CD4-positive, CD25-positive, alpha-beta regulatory T cell (primary cell): ENCODE results near the gene TSPOAP1. TPM values are rescaled to one million over a fixed set of nuclear protein-coding genes. Genes with fewer than 3 reads are reported as not detected.

Source experiments
- ATAC-seq, 2 donors: fragments of 150-1000 bp; cut with Tn5 transposase; one replicate each; pipeline ENCODE4 v1.10.0; 2021; ENCODE audit warnings: low read depth in 2 of 2, moderate number of reproducible peaks in 2 of 2, moderate library complexity in 1 of 2
- DNase-seq, 3 donors: peaks; one replicate each; pipeline versions ENCODE4 v3.0.0 to v3.0.0-alpha.2; 2012 to 2022; ENCODE audit warnings: mixed read lengths in 1 of 3
- H3K27ac ChIP-seq: one replicate; pipeline ENCODE4 v1.7.0; 2013; ENCODE audit warnings: mild to moderate bottlenecking, low read length; ENCODE audit not compliant: insufficient read depth, poor library complexity, severe bottlenecking
- H3K27me3 ChIP-seq: one replicate; pipeline ENCODE4 v1.7.0; 2013; ENCODE audit warnings: low read length; ENCODE audit not compliant: control insufficient read depth, insufficient read depth
- H3K36me3 ChIP-seq: one replicate; pipeline ENCODE4 v1.7.0; 2013; ENCODE audit warnings: mild to moderate bottlenecking, low read length, moderate library complexity; ENCODE audit not compliant: control insufficient read depth, insufficient read depth
- H3K4me1 ChIP-seq: 2 replicates; pipeline ENCODE4 v1.7.0; 2013; ENCODE audit warnings: mild to moderate bottlenecking, low read length; ENCODE audit not compliant: insufficient read depth, control insufficient read depth, poor library complexity, severe bottlenecking
- H3K4me3 ChIP-seq: one replicate; pipeline ENCODE4 v1.7.0; 2013; ENCODE audit warnings: low read depth, mild to moderate bottlenecking, low read length, moderate library complexity
- H3K9me3 ChIP-seq, 2 experiments: 1 replicate in 1 of 2; 2 replicates in 1 of 2; pipeline ENCODE4 v1.7.0; 2013; ENCODE audit warnings: low read length in 2 of 2, mild to moderate bottlenecking in 1 of 2, moderate library complexity in 1 of 2; ENCODE audit not compliant: control insufficient read depth in 2 of 2
- H3K27ac Mint-ChIP-seq, 3 donors: one replicate each; pipeline ENCODE4 v1.8.0; 2020 to 2022; ENCODE audit warnings: mild to moderate bottlenecking in 3 of 3, mixed read lengths in 3 of 3, moderate library complexity in 2 of 3
- H3K27me3 Mint-ChIP-seq: one replicate; pipeline ENCODE4 v1.8.0; 2022; ENCODE audit warnings: mild to moderate bottlenecking, mixed read lengths
- H3K36me3 Mint-ChIP-seq: one replicate; pipeline ENCODE4 v1.8.0; 2020; ENCODE audit warnings: mixed read lengths
- H3K4me1 Mint-ChIP-seq, 4 donors: one replicate each; pipeline ENCODE4 v1.8.0; 2020 to 2022; ENCODE audit warnings: mixed read lengths in 4 of 4, mild to moderate bottlenecking in 1 of 4
- H3K4me3 Mint-ChIP-seq, 4 donors: one replicate each; pipeline ENCODE4 v1.8.0; 2020 to 2022; ENCODE audit warnings: mild to moderate bottlenecking in 4 of 4, mixed read lengths in 4 of 4, moderate library complexity in 3 of 4
- H3K9me3 Mint-ChIP-seq, 7 donors: one replicate each; pipeline ENCODE4 v1.8.0; 2020 to 2022; ENCODE audit warnings: mixed read lengths in 7 of 7, mild to moderate bottlenecking in 3 of 7, moderate library complexity in 2 of 7
- polyA plus RNA-seq, 4 donors: library from polyadenylated mRNA; unstranded; fragments of 300-500 nt; fragmentation: Illumina TruSeq; gene quantifications; one replicate each; pipeline ENCODE4 v1.2.3, GENCODE V29; 2021
- total RNA-seq: library from RNA; stranded (reverse); gene quantifications from one replicate; pipeline ENCODE4 v1.2.3, GENCODE V29; 2022

Gene TSPOAP1
- total and polyA plus RNA-seq, 5 donors from 2014 or later = 0.73 to 47.4 (median 1.0) TPM

DNA sequence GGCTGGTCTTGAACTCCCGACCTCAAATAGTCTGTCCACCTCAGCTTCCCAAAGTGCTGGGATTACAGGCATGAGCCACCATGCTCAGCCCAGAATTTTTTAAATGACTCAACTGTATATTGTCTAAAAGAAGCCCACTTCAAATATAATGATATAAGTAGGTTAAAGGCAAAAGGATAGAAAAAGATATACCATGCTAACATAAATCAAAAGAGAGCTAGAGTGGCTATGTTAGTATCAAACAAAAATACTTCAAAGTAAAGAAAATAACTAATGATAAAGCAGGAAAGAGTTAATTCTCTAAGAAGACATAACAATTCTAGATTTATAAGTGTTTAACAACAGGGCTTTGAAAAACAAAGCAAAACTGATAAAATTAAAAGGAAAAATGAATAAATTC lies 34.6 kb downstream of the TSPOAP1 start:
- ATAC-seq = no peak
- Mint-ChIP-seq H3K36me3 (no peaks in the 10 kb centered on the region), H3K27me3 (peaks cover 60% of the 10 kb centered on the region), H3K4me3 (peak overlapping the region in 1 of 4 donors; percentile 2), H3K4me1 (no peaks in the 10 kb centered on the region), H3K9me3 (peaks cover 0 to 11% (median 2%) of the 10 kb centered on the region in 7 donors), H3K27ac (no peak overlapping the region)
- DNase-seq = no peak
- no peaks in the 10 kb centered on the region for H3K4me1 ChIP-seq
- H3K36me3 ChIP-seq = no peaks in the 10 kb centered on the region
- H3K27ac ChIP-seq = no peak overlapping the region
- H3K9me3 ChIP-seq = peaks cover 0 to 5% of the 10 kb centered on the region in 2 experiments
- H3K4me3 ChIP-seq = no peak overlapping the region
- peaks cover 25% of the 10 kb centered on the region for H3K27me3 ChIP-seq

DNA sequence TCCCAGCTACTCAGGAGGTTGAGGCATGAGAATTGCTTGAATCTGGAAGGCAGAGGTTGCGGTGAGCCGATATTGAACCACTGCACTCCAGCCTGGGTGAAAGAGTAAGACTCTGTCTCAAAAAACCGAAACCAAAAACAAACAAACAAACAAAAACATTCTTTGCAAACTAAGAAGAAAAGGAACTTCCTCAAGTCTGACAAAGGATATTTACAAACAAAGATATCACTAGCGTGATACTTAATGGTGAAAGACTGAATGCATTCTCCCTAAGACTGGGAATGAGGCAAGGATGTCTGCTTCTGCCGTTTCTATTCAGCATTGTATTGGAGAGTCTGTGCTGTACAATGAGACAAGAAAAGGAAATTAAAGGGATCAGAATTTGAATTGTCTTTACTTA lies 37.3 kb downstream of the TSPOAP1 start:
- H3K4me3 Mint-ChIP-seq = no peak overlapping the region
- Histone ChIP-seq H3K4me1 (no peaks in the 10 kb centered on the region), H3K27ac (no peak overlapping the region), H3K27me3 (peaks cover 28% of the 10 kb centered on the region), H3K9me3 (peaks cover 0 to 5% of the 10 kb centered on the region in 2 experiments), H3K36me3 (no peaks in the 10 kb centered on the region), H3K4me3 (no peak overlapping the region)
- H3K27ac Mint-ChIP-seq = no peak overlapping the region
- H3K4me1 Mint-ChIP-seq = peaks cover 0 to 8% (median 0%) of the 10 kb centered on the region in 4 donors
- H3K9me3 Mint-ChIP-seq = peaks cover 0 to 11% (median 2%) of the 10 kb centered on the region in 7 donors
- ATAC-seq (no peak), DNase-seq (no peak)
- H3K27me3 Mint-ChIP-seq = peaks cover 65% of the 10 kb centered on the region
- H3K36me3 Mint-ChIP-seq = no peaks in the 10 kb centered on the region

DNA sequence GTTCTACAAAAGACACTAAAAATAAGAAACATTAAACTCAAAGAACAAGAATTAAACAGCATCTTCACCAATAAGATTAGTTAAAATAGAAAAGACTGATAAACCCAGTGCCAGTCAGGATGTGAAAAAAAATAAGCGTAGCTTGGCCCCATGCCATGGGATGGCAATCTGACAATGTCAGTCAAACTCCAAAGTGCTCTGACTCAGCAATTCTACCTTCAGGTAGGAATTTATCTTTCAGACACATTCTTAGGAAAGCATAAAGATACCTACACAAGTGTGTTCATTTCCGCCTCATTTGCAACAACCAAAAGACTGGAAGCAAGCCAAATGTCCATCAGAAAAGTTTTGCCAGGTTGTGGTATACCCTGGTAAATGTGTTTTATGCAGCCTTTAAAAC lies 38.7 kb downstream of the TSPOAP1 start:
- no peak overlapping the region for H3K27ac ChIP-seq
- H3K4me3 ChIP-seq = no peak overlapping the region
- peaks cover 0 to 11% (median 2%) of the 10 kb centered on the region in 7 donors for H3K9me3 Mint-ChIP-seq
- peaks cover 0 to 5% of the 10 kb centered on the region in 2 experiments for H3K9me3 ChIP-seq
- H3K4me1 Mint-ChIP-seq = peaks cover 0 to 8% (median 0%) of the 10 kb centered on the region in 4 donors
- H3K4me1 ChIP-seq = no peaks in the 10 kb centered on the region
- peaks cover 27% of the 10 kb centered on the region for H3K27me3 ChIP-seq
- H3K27ac Mint-ChIP-seq = no peak overlapping the region
- no peak overlapping the region for H3K4me3 Mint-ChIP-seq
- peaks cover 59% of the 10 kb centered on the region for H3K27me3 Mint-ChIP-seq
- no peaks in the 10 kb centered on the region for H3K36me3 ChIP-seq
- DNase-seq (no peak), ATAC-seq (no peak)
- no peaks in the 10 kb centered on the region for H3K36me3 Mint-ChIP-seq

DNA sequence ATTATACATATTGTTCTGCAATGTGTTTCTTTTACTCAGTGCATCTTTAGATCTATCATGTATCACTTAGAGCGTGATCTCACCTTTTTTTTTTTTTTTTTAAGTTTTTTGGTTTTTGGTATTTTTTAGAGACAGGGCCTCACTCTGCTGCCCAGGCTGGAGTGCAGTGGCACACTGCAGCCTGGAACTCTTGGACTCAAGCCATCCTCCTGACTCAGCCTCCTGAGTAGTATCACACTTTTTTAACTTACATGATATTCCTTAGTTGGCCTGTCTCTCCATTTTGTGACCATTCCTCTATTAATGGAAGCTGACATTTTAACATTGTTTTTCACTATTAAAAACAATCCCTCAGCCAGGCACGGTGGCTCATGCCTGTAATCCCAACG lies 43.2 kb downstream of the TSPOAP1 start:
- Histone ChIP-seq H3K27ac (no peak overlapping the region), H3K36me3 (no peaks in the 10 kb centered on the region), H3K27me3 (peaks cover 10% of the 10 kb centered on the region), H3K4me1 (no peaks in the 10 kb centered on the region), H3K9me3 (no peaks in the 10 kb centered on the region), H3K4me3 (no peak overlapping the region)
- peaks cover 0 to 8% (median 0%) of the 10 kb centered on the region in 4 donors for H3K4me1 Mint-ChIP-seq
- H3K27me3 Mint-ChIP-seq = peaks cover 24% of the 10 kb centered on the region
- no peak overlapping the region for H3K4me3 Mint-ChIP-seq
- no peaks in the 10 kb centered on the region for H3K36me3 Mint-ChIP-seq
- no peaks in the 10 kb centered on the region for H3K9me3 Mint-ChIP-seq
- no peak overlapping the region for H3K27ac Mint-ChIP-seq
- DNase-seq (no peak), ATAC-seq (no peak)

DNA sequence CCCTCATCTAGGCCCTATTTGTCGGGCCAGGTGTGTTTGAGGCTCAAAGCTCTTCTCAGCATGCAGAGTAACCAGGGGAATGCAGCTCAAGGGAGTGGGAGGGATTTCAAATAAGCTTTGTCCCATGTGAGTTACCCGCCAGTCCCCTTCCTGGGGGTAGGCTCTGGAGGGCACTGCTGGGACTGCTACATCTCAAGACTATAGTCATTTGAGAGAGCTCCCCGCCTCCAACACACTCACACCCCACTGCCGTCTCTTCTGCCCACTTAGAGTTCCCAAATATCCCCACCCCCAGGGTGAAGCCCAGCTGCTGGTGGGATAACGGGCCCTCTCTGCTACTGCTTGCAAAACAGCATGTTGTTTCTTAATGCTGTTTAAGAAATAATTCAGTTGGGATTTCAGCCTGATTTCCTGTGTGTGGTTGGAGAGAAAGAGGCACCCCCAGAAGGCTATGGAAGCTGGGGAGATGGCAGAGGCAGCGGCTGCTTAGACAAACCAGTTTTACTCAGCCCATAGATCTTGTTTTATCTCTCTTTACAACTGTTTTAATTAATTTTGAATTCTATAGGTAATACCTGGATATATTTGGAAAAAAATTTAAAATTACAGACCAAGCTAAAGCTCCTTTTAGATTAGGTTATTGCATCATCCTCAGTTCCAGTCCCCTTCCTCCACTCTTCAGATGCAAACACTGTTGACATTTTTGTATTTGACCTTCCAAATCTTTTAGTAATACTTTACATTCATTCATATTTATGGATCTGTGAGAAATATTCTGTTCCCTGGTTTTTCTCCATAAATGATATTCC lies 43.8 kb downstream of the TSPOAP1 start:
- Histone ChIP-seq H3K27ac (no peak overlapping the region), H3K27me3 (peaks cover 4% of the 10 kb centered on the region), H3K4me1 (no peaks in the 10 kb centered on the region), H3K36me3 (no peaks in the 10 kb centered on the region), H3K4me3 (no peak overlapping the region), H3K9me3 (no peaks in the 10 kb centered on the region)
- no peak overlapping the region for H3K27ac Mint-ChIP-seq
- H3K36me3 Mint-ChIP-seq = no peaks in the 10 kb centered on the region
- H3K4me3 Mint-ChIP-seq = no peak overlapping the region
- peaks cover 0 to 8% (median 1%) of the 10 kb centered on the region in 4 donors for H3K4me1 Mint-ChIP-seq
- H3K9me3 Mint-ChIP-seq = no peaks in the 10 kb centered on the region
- peaks cover 22% of the 10 kb centered on the region for H3K27me3 Mint-ChIP-seq
- ATAC-seq (no peak), DNase-seq (no peak)

DNA sequence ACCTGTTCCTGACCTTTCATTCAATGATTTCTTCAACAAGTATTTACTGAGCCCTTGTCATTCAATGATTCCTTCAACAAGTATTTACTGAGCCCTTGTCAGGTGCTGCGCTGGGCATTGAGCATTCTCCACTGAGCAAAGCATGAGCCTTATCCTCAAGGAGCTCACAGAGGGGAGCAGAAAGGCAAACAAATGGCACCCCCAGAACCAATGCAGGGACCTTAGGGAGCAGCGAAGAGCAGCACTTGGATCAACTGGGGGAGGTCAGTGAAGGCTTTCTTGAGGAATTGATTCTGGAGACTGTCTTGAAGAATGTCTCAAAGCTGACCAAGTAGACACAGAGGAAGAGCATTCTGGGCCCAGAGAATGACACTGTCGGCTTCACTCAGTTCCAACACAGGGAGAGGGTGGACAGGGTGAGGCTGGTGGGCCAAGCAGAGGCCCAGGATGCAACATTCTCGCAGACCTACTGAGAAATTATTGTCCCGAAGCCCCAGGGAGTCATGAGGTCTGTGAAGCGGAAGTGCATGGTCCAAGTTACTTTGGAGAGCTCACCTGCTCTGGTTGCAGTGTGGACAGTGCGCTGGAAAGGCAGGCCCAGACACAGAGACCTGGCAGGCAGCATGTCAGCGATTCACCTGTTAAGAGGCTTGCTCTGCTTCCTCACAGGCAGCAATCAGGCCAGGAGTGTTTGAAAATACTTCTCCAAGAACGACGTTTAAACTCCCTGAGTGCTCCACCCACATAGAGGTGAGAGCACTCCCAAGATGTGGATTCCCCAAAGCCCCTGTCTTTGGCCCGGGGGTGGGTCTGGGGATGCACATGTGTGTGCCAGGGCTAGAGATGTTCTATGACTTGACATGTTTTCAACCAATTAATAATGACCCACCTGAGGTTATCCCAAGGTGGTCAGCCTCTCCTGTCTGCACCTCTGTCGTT lies 44.7 kb downstream of the TSPOAP1 start:
- Mint-ChIP-seq H3K9me3 (no peaks in the 10 kb centered on the region), H3K27me3 (peaks cover 21% of the 10 kb centered on the region), H3K27ac (peak overlapping the region in 1 of 3 donors; percentile 46), H3K4me3 (no peak overlapping the region), H3K4me1 (peaks cover 0 to 8% (median 5%) of the 10 kb centered on the region in 4 donors), H3K36me3 (no peaks in the 10 kb centered on the region)
- H3K4me3 ChIP-seq = no peak overlapping the region
- no peaks in the 10 kb centered on the region for H3K36me3 ChIP-seq
- H3K4me1 ChIP-seq = no peaks in the 10 kb centered on the region
- no peak overlapping the region for H3K27ac ChIP-seq
- ATAC-seq (no peak), DNase-seq (no peak)
- peaks cover 3% of the 10 kb centered on the region for H3K27me3 ChIP-seq
- no peaks in the 10 kb centered on the region for H3K9me3 ChIP-seq

DNA sequence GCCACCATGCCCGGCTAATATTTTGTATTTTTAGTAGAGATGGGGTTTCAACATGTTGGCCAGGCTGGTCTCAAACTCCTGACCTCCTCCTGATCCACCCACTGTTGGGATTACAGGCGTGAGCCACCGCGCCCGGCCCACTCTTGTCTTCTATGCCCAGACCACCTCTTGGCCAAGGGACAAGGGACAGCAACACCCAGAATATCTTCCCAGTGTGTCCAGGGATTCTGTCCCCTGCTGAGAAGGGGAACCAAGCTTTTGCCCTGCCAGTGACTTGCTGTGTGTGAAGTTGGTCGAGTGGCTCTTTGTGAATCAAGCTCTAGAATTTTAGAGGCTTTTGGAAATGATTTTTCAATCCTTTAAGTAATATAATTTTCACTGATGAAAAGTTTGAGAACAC lies 46.2 kb downstream of the TSPOAP1 start:
- no peak for ATAC-seq
- Histone ChIP-seq H3K4me1 (no peaks in the 10 kb centered on the region), H3K27ac (no peak overlapping the region), H3K36me3 (no peaks in the 10 kb centered on the region), H3K9me3 (no peaks in the 10 kb centered on the region), H3K27me3 (no peaks in the 10 kb centered on the region), H3K4me3 (no peak overlapping the region)
- H3K27ac Mint-ChIP-seq = no peak overlapping the region
- no peaks in the 10 kb centered on the region for H3K36me3 Mint-ChIP-seq
- H3K4me3 Mint-ChIP-seq = no peak overlapping the region
- peaks cover 10% of the 10 kb centered on the region for H3K27me3 Mint-ChIP-seq
- no peaks in the 10 kb centered on the region for H3K9me3 Mint-ChIP-seq
- no peak for DNase-seq
- peaks cover 0 to 9% (median 3%) of the 10 kb centered on the region in 4 donors for H3K4me1 Mint-ChIP-seq
